ENCODE data around the gene VWF. TPM values are rescaled to one million over a fixed set of nuclear protein-coding genes. Genes with fewer than 3 reads are reported as not detected.

Gene VWF
- total RNA-seq, 4 donors from 2014 or later = 78.8 to 118 (median 101) TPM

GRCh38 chr12:5987573-5987972 is 136.9 kb downstream of the VWF start:
- no peaks in the 10 kb centered on the region for H3K27me3 ChIP-seq
- TF ChIP-seq POLR2A (IDR thresholded peaks at IDR 0.05) (no peak), CTCF (IDR thresholded peaks at IDR 0.05 in 4 of 5, conservative IDR thresholded peaks at IDR 0.05 in 1 of 5) (no peak)
- H3K4me3 ChIP-seq = no peak overlapping the region
- H3K9me3 ChIP-seq = no peaks in the 10 kb centered on the region
- H3K27ac ChIP-seq = no peak overlapping the region
- H3K36me3 ChIP-seq = peaks cover 0 to 1% of the 10 kb centered on the region in 2 donors
- in situ Hi-C loops (cut with MboI; ENCODE audit: low sequenced_read_pairs in 4 of 4) (loop anchor here (5.0 to 25.0 kb wide), 6 partner anchors 55 to 300 kb away; no protein-coding TSS in a partner anchor), intact Hi-C loops (cut with DNase I; ENCODE audit: low total_unique reads) (loop anchor here (10.0 kb wide), 1 partner anchor 207 kb away; no protein-coding TSS in a partner anchor)
- DNase-seq (no peak), ATAC-seq (no peak)
- peaks cover 0 to 3% of the 10 kb centered on the region in 2 donors for H3K4me1 ChIP-seq

GRCh38 chr12:5985471-5985870 is 139.0 kb downstream of the VWF start:
- ATAC-seq (no peak), DNase-seq (no peak)
- Histone ChIP-seq H3K27ac (no peak overlapping the region), H3K27me3 (no peaks in the 10 kb centered on the region), H3K4me1 (peaks cover 0 to 3% of the 10 kb centered on the region in 2 donors), H3K36me3 (no peaks in the 10 kb centered on the region), H3K9me3 (no peaks in the 10 kb centered on the region), H3K4me3 (no peak overlapping the region)
- TF ChIP-seq POLR2A (IDR thresholded peaks at IDR 0.05) (no peak), CTCF (IDR thresholded peaks at IDR 0.05 in 4 of 5, conservative IDR thresholded peaks at IDR 0.05 in 1 of 5) (no peak)
- in situ Hi-C loops (cut with MboI; ENCODE audit: low sequenced_read_pairs in 4 of 4) = loop anchor here (5.0 to 25.0 kb wide), 6 partner anchors 57 to 302 kb away; no protein-coding TSS in a partner anchor
- intact Hi-C loops (cut with DNase I; ENCODE audit: low total_unique reads) = loop anchor here (10.0 kb wide), 1 partner anchor 209 kb away; no protein-coding TSS in a partner anchor

- Histone ChIP-seq H3K4me3 (no peak overlapping the region), H3K36me3 (no peaks in the 10 kb centered on the region), H3K9me3 (no peaks in the 10 kb centered on the region), H3K4me1 (peaks cover 0 to 3% of the 10 kb centered on the region in 2 donors), H3K27me3 (no peaks in the 10 kb centered on the region), H3K27ac (no peak overlapping the region)
- intact Hi-C loops (cut with DNase I; ENCODE audit: low total_unique reads) = loop anchor here (10.0 kb wide), 1 partner anchor 210 kb away; no protein-coding TSS in a partner anchor
- TF ChIP-seq CTCF (IDR thresholded peaks at IDR 0.05 in 4 of 5, conservative IDR thresholded peaks at IDR 0.05 in 1 of 5) (no peak), POLR2A (IDR thresholded peaks at IDR 0.05) (no peak)
- DNase-seq (no peak), ATAC-seq (no peak)
- in situ Hi-C loops (cut with MboI; ENCODE audit: low sequenced_read_pairs in 4 of 4) = loop anchor here (5.0 to 25.0 kb wide), 6 partner anchors 57 to 302 kb away; no protein-coding TSS in a partner anchor
These were observed 139.6 kb downstream of the VWF start for GRCh38 chr12:5984873-5985272.

GRCh38 chr12:5982106-5982505 is 142.4 kb downstream of the VWF start:
- H3K27ac ChIP-seq = no peak overlapping the region
- H3K36me3 ChIP-seq = no peaks in the 10 kb centered on the region
- H3K4me3 ChIP-seq = no peak overlapping the region
- H3K9me3 ChIP-seq = no peaks in the 10 kb centered on the region
- intact Hi-C loops (cut with DNase I; ENCODE audit: low total_unique reads) = loop anchor here (10.0 kb wide), 1 partner anchor 213 kb away; no protein-coding TSS in a partner anchor
- no peaks in the 10 kb centered on the region for H3K27me3 ChIP-seq
- in situ Hi-C loops (cut with MboI; ENCODE audit: low sequenced_read_pairs in 4 of 4) = loop anchor here (10.0 to 25.0 kb wide), 3 partner anchors 63 to 305 kb away; no protein-coding TSS in a partner anchor
- DNase-seq = no peak
- no peak for TF ChIP-seq CTCF (IDR thresholded peaks at IDR 0.05 in 4 of 5, conservative IDR thresholded peaks at IDR 0.05 in 1 of 5)
- no peak for TF ChIP-seq POLR2A (IDR thresholded peaks at IDR 0.05)
- ATAC-seq = no peak
- H3K4me1 ChIP-seq = no peaks in the 10 kb centered on the region

Data from gastrocnemius medialis (tissue), 4 donors.